Activated CD8-positive, alpha-beta memory T cell treated with anti-CD3 and anti-CD28 coated beads, Interleukin-2, amount 10 ng/mL, durations not matched to agents 7 days and 5 days (primary cell): ENCODE results near the gene STRN4. TPM values are rescaled to one million over a fixed set of nuclear protein-coding genes. Genes with fewer than 3 reads are reported as not detected.
"Not testable (repeated sequence)": the region's sequence is repeated elsewhere in the genome, so short reads cannot be mapped to it uniquely, and the experiment has no call there.

Experiments used
- ATAC-seq: fragments of 150-1000 bp; cut with Tn5 transposase; one replicate; pipeline ENCODE4 v1.10.0; 2021; ENCODE audit warnings: moderate library complexity
- CTCF ChIA-PET: fragments of 350-600 bp; sonication (Branson Sonifier 250); formaldehyde crosslinking; loops from one replicate; lab custom pipeline; 2021; ENCODE audit warnings: antibody characterized with exemption; lab: Charles Lee
- DNase-seq: peaks from one replicate; pipeline ENCODE4 v3.0.0-alpha.2; 2020
- H3K27ac Mint-ChIP-seq: one replicate; pipeline ENCODE4 v1.8.0; 2021; ENCODE audit warnings: mild to moderate bottlenecking, mixed read lengths
- H3K27me3 Mint-ChIP-seq: one replicate; pipeline ENCODE4 v1.8.0; 2021; ENCODE audit warnings: mixed read lengths
- H3K36me3 Mint-ChIP-seq: one replicate; pipeline ENCODE4 v1.8.0; 2021; ENCODE audit warnings: mild to moderate bottlenecking, mixed read lengths
- H3K4me1 Mint-ChIP-seq: one replicate; pipeline ENCODE4 v1.8.0; 2021; ENCODE audit warnings: mixed read lengths
- H3K4me3 Mint-ChIP-seq: one replicate; pipeline ENCODE4 v1.8.0; 2021; ENCODE audit warnings: mild to moderate bottlenecking, moderate library complexity, mixed read lengths
- H3K9me3 Mint-ChIP-seq: one replicate; pipeline ENCODE4 v1.8.0; 2022; ENCODE audit warnings: low read depth, mixed read lengths
- total RNA-seq, 2 experiments: library from RNA; stranded (reverse); gene quantifications; one replicate each; pipeline ENCODE4 v1.2.3, GENCODE V29; 2021

STRN4 gene
- total RNA-seq, 2 experiments from 2014 or later = 93.0 to 95.8 TPM

DNA sequence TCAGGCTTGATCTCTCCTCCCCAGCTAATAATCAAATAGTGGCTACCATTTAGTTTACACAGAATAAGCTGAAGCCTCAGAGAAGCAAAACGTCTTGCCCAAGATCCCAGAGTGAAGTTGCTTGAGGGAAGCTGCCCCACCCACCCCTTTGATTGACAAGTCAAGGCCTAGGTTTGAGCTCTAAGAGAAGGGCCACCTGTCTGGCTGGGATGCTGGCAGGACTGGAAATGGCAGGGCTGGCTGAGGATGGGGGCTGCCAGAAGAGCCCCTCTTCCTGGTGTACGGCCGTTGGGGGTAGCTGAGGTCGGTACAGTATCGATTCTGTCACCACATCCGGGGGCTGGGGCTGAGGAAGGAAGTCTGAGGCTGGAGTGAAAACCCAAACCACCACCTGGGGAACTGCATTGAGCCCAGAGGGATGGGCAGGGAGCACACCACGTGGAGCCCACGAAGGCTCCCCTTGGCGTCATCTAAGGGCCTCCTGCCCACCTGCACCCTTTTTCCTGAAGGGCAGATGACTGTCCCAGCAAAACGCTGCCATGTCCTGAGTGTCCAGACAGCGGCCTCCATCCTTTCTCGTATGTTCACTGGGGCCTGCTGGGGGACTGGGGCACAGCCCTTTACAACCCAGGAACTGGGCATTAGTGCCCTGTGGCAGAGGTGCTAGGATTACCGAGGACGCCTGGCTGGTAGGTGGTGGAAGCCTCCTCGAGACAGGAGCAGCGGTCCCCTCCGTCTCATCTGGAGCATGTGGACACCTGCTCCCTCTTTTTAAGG, 27.9 kb downstream of the STRN4 start:
- ATAC-seq = peak; percentile 29
- Mint-ChIP-seq H3K27ac (peak overlapping the region; percentile 96), H3K27me3 (no peaks in the 10 kb centered on the region), H3K9me3 (no peaks in the 10 kb centered on the region), H3K4me1 (peaks cover 37% of the 10 kb centered on the region), H3K36me3 (peaks cover 34% of the 10 kb centered on the region), H3K4me3 (peak overlapping the region; percentile 95)
- peak; percentile 91 for DNase-seq
- CTCF ChIA-PET = interaction anchor here (0.8 to 2.1 kb wide), 10 partner anchors 9 to 202 kb away, joined by 3 to 13 read pairs (median 4); partner anchors contain the start of gene DACT3

DNA sequence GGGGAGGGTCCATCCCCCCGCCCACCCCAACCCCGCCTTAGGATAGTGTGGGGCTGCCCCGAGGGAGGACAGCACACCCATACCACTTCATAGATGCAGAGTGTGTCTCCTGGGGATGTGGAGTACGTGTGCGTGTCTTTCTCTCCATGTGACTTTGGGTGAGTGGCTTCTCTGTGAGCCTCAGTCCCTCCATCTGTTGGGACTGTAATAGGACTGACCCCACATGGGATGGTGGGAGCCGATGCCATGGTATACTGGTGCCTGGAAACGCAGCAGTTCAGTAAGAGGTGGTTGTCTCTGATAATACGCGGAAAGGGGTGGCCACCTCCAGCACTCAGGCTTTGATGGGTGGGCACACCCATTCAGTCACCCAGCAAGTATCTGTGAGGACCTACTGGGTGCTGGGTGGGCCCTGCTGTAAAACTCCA, 28.5 kb downstream of the STRN4 start:
- peaks cover 34% of the 10 kb centered on the region for H3K36me3 Mint-ChIP-seq
- CTCF ChIA-PET = interaction anchor here (0.8 to 2.1 kb wide), 7 partner anchors 9 to 123 kb away, joined by 3 to 13 read pairs (median 4); partner anchors contain the start of gene DACT3
- peak overlapping the region; percentile 95 for H3K4me3 Mint-ChIP-seq
- H3K9me3 Mint-ChIP-seq = no peaks in the 10 kb centered on the region
- H3K27ac Mint-ChIP-seq = peak overlapping the region; percentile 96
- peaks cover 36% of the 10 kb centered on the region for H3K4me1 Mint-ChIP-seq
- ATAC-seq (peak; percentile 16), DNase-seq (peak; percentile 67)
- no peaks in the 10 kb centered on the region for H3K27me3 Mint-ChIP-seq

DNA sequence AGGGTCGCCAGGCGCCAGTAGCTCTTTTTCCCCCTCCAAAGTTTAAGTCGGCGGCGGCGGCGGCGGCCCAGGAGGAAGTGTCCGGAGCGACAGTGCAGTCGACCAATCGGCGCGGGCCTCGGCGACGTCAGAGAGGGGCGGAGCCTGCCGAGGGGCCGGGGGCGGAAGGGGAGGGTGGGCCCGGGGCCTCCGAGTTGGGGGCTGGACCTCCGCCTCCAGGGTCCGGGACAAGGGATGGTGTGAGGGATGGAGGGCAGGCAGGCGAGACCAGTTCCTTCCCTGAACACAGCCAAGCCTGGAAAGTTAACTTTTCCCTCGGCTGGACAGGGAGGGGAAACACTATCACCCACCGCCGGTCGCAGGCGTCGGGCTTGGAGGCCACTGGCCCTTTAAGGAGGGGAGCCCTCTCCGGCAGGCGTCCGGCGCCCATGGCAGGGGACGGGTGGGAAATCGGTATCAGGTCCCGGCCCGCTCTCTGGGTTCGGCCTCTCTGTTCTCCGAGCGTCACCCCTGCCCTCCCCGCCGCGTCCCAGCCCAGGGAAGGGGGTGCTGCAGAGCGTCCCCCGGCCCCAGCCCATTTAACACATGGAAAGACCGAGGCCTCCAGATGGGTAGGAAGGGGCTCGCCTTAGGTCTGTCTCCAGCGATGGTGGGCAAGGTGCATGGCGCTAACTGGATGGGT, 29.1 kb downstream of the STRN4 start, which contains the start of gene PRKD2:
Gene PRKD2, minus strand, starts transcription at position 81 of the 682 bp plus-strand sequence. CDS start 744 bp downstream, outside the sequence.
- peak; percentile 94 for DNase-seq

DNA sequence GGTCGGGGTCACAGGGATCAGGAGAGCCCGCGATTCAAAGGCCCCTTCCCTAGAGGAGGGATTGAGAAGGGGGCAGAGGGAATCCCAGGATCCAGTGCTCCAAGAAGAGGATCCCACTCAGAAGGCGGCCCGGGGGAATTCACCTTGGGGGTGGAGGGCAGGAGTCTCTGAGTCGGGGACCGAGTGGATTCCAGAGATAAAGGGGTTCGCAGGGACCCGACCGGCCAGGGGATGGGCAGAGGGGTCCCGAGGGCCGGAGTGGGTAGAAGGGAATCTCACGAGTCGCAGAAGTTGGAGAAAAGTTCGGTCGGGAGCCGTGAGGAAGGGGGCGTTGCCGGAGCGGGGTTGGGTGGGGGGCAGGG, 29.6 kb downstream of the STRN4 start:
- Mint-ChIP-seq H3K27ac (peak overlapping the region; percentile 96), H3K4me3 (peak overlapping the region; percentile 95), H3K9me3 (no peaks in the 10 kb centered on the region), H3K27me3 (no peaks in the 10 kb centered on the region), H3K36me3 (peaks cover 33% of the 10 kb centered on the region), H3K4me1 (peaks cover 32% of the 10 kb centered on the region)
- CTCF ChIA-PET = interaction anchor here (5.3 to 5.6 kb wide), 2 partner anchors 12 to 13 kb away, joined by 43 to 55 read pairs; no protein-coding TSS in a partner anchor
- ATAC-seq = no peak
- DNase-seq = no peak

More for the DNA sequence above, 29.1 kb downstream of the STRN4 start, which contains the start of gene PRKD2:
- Mint-ChIP-seq H3K27me3 (no peaks in the 10 kb centered on the region), H3K36me3 (peaks cover 38% of the 10 kb centered on the region), H3K9me3 (no peaks in the 10 kb centered on the region), H3K4me1 (peaks cover 36% of the 10 kb centered on the region), H3K4me3 (peak within 1 kb of the TSS; percentile 95), H3K27ac (peak within 1 kb of the TSS; percentile 96)
- peak; percentile 59 for ATAC-seq
- CTCF ChIA-PET = interaction anchor here (2.1 to 5.6 kb wide), 3 partner anchors 11 to 56 kb away, joined by 8 to 55 read pairs (median 43); partner anchors contain the start of gene DACT3

DNA sequence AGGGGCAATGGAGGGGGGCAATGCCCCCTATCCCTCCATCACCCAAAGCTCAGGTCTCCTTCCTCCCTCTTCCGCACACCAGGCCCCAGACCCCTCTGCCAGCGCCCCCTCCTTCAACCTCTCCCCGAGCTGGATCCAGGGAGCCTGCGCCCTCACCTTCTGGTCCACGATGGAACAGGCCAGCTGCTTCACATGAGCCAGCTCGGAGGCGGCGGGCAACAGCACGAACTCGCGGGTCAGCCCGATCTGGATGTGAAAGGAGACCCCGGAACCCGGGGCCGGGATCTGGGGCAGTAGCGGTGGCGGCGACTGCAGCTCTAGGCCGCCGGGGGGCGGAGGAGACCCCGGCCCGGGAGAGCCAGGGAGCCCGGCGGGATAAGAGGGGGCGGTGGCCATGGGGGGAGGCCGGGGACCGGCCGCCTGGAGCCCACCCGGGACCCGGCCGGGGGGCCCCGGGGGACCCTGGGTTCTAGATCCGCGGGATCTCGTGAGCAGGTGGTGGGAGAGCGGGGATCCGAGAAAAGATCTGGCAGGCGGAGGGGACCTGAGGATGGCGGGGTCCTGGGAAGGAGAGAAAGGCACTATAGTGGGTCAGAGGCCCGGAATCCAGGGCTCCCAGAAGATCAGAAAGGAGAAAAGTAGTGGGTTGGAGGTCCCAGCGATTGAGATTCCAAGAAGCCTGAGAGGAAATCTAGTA, 30.1 kb downstream of the STRN4 start:
- DNase-seq (peak; percentile 57), ATAC-seq (no peak)
- CTCF ChIA-PET = interaction anchor here (0.8 to 5.6 kb wide), 6 partner anchors 12 to 125 kb away, joined by 3 to 55 read pairs (median 8); partner anchors contain the start of gene DACT3
- Mint-ChIP-seq H3K9me3 (no peaks in the 10 kb centered on the region), H3K27ac (peak overlapping the region; percentile 96), H3K27me3 (no peaks in the 10 kb centered on the region), H3K36me3 (peaks cover 35% of the 10 kb centered on the region), H3K4me1 (peaks cover 33% of the 10 kb centered on the region), H3K4me3 (peak overlapping the region; percentile 95)

DNA sequence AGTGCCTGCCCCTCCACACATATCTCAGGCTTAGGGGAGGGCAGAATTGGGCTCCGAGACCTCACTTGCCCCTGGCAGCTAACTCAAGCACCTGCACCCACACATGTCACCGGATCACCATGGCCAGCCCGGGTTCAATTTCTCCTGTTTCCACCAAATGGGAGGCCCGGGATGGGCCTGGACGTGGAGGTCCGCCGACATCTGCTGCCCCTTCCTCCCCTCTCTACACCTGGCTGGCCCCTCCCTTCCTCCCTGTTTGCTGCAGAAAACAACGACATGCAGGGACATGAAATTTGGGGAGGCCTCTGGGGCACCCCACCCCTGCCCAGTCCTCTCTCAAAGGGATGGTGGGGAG, 30.7 kb downstream of the STRN4 start:
- Mint-ChIP-seq H3K27me3 (no peaks in the 10 kb centered on the region), H3K9me3 (no peaks in the 10 kb centered on the region), H3K36me3 (peaks cover 37% of the 10 kb centered on the region), H3K4me3 (peak overlapping the region; percentile 95), H3K4me1 (peaks cover 35% of the 10 kb centered on the region), H3K27ac (peak overlapping the region; percentile 96)
- CTCF ChIA-PET = interaction anchor here (0.8 to 5.6 kb wide), 7 partner anchors 12 to 126 kb away, joined by 3 to 55 read pairs (median 6); partner anchors contain the start of gene DACT3
- ATAC-seq (no peak), DNase-seq (no peak)

DNA sequence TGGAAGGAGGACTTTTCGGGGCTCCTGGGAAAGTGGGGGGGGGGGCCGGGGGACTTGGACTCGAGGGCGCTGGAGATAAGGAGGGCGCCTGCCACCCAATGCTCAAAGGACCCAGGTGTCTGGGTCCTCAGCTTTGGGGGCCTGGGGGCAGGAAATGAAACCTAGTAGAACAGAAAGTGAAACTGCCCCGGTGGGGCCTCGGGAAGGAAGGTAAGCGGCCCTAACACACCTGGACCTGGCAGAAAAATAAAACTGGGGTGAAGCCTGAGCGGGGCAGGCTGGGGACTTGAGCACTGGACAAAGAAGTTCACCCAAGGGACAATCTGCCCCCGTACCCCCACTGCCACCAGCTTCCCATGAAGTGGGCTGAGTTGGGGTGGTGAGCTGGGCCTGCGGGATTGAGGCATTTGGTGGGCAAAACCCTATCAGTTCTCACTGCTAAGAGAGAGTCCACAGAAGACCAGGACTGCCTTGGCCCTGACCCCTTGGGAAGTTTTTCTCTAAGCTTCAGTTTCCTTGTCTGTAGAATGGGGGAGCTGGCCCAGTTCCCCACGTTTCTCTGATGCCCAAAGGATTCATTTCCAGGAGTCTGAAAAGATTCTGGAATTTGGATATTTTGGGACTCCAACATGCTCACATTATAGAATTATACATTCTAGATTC, 31.7 kb downstream of the STRN4 start:
- H3K9me3 Mint-ChIP-seq = no peaks in the 10 kb centered on the region
- CTCF ChIA-PET = interaction anchor here (0.6 to 5.6 kb wide), 14 partner anchors 11 to 530 kb away, joined by 3 to 55 read pairs (median 4); partner anchors contain the start of gene DACT3
- DNase-seq (peak; percentile 87), ATAC-seq (peak; percentile 47)
- H3K4me3 Mint-ChIP-seq = peak overlapping the region; percentile 95
- H3K36me3 Mint-ChIP-seq = peaks cover 42% of the 10 kb centered on the region
- no peaks in the 10 kb centered on the region for H3K27me3 Mint-ChIP-seq
- H3K4me1 Mint-ChIP-seq = peaks cover 35% of the 10 kb centered on the region
- H3K27ac Mint-ChIP-seq = peak overlapping the region; percentile 96

DNA sequence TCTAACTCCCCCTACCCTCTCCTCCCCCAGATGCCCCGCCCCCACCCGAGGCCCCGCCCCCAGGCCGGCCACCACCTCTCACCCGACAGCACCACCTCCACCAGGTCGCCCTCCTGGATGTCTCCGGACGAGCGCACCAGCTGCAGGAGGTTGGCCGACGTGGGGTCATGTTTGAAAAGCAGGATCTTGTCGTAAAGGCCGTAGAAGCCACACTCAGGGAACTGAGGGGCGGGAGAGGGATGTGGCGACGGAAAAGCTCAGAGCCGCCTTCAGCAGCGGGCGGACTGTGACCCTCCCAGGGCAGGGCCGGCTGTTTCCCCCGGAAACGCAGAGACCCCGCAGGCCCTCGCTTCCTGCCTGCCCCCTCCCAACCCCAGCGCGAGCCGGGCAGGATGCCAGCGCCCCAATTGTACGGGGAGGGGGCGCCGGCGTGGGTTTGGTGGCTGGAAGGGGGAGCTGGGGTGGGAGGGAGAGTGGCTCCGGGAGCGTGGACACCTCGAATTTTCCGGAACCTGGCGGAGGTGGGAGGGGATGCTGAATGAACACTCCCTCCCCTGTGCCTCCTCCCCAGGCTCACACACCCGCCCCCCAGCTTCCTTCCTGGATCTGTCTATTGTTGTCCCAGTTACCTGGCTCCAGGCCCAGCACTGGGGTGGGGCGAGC, 32.3 kb downstream of the STRN4 start:
- H3K36me3 Mint-ChIP-seq = peaks cover 44% of the 10 kb centered on the region
- H3K4me1 Mint-ChIP-seq = peaks cover 28% of the 10 kb centered on the region
- H3K27ac Mint-ChIP-seq = peak overlapping the region; percentile 96
- H3K27me3 Mint-ChIP-seq = no peaks in the 10 kb centered on the region
- CTCF ChIA-PET = interaction anchor here (0.6 to 5.6 kb wide), 13 partner anchors 9 to 530 kb away, joined by 3 to 55 read pairs (median 4); no protein-coding TSS in a partner anchor
- DNase-seq (peak; percentile 89), ATAC-seq (peak; percentile 53)
- no peaks in the 10 kb centered on the region for H3K9me3 Mint-ChIP-seq
- H3K4me3 Mint-ChIP-seq = peak overlapping the region; percentile 95

DNA sequence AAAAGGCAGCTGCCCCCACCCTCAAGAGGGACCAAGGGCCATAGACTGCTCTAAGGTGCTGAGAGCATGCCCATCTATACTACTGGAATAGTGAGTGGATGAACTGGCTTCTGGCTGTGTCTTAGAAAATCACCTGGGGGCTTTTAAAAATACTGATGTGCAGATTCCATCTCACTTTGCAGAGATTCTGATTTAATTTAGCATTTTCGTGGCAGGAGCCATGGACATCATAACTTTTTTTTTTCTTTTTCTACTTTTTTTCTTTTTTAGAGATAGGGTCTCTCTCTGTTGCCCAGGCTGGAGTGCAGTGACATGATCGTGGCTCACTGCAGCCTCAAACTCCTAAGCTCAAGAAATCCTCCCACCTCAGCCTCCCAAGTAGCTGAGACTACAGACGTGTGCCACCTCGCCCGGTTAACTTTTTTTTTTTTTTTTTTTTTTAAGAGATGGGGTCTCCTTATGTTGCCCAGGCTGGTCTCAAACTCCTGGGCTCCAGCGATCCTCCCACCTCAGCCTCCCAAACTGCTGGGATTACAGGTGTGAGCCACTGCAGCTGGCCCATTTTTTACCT, 33.4 kb downstream of the STRN4 start:
- peaks cover 48% of the 10 kb centered on the region for H3K36me3 Mint-ChIP-seq
- H3K27ac Mint-ChIP-seq = peak overlapping the region; percentile 57
- H3K4me3 Mint-ChIP-seq, H3K9me3 Mint-ChIP-seq, H3K27me3 Mint-ChIP-seq, DNase-seq, ATAC-seq: not testable (repeated sequence)
- peaks cover 17% of the 10 kb centered on the region for H3K4me1 Mint-ChIP-seq
- CTCF ChIA-PET = interaction anchor here (2.1 to 5.6 kb wide), 4 partner anchors 9 to 41 kb away, joined by 8 to 55 read pairs (median 26); no protein-coding TSS in a partner anchor

DNA sequence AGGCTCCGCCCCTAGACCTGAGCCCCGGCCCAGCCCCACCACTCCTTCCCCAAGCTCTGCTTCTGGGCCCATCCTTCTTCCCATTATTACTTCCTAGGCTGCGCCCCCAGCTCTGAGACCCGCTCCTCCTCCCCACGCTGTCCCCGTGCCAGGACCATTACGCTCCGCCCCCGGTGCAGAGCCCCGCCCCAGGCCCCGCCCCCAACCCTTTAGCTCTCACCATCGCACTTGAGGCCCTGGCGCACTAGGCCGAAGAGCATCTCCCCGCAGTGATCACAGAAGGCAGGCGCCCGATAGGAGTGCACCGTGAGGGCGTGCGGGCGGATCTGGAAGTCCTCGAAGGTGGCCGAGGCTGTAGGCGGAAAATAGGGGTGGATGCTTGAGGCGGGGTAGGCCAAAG, 35.6 kb downstream of the STRN4 start:
- no peaks in the 10 kb centered on the region for H3K27me3 Mint-ChIP-seq
- H3K4me3 Mint-ChIP-seq = no peak overlapping the region
- H3K27ac Mint-ChIP-seq = no peak overlapping the region
- H3K4me1 Mint-ChIP-seq = peaks cover 18% of the 10 kb centered on the region
- peaks cover 57% of the 10 kb centered on the region for H3K36me3 Mint-ChIP-seq
- H3K9me3 Mint-ChIP-seq = no peaks in the 10 kb centered on the region
- CTCF ChIA-PET = interaction anchor here (1.1 to 1.4 kb wide), 5 partner anchors 13 to 48 kb away, joined by 4 to 6 read pairs (median 4); no protein-coding TSS in a partner anchor
- ATAC-seq (no peak), DNase-seq (no peak)

DNA sequence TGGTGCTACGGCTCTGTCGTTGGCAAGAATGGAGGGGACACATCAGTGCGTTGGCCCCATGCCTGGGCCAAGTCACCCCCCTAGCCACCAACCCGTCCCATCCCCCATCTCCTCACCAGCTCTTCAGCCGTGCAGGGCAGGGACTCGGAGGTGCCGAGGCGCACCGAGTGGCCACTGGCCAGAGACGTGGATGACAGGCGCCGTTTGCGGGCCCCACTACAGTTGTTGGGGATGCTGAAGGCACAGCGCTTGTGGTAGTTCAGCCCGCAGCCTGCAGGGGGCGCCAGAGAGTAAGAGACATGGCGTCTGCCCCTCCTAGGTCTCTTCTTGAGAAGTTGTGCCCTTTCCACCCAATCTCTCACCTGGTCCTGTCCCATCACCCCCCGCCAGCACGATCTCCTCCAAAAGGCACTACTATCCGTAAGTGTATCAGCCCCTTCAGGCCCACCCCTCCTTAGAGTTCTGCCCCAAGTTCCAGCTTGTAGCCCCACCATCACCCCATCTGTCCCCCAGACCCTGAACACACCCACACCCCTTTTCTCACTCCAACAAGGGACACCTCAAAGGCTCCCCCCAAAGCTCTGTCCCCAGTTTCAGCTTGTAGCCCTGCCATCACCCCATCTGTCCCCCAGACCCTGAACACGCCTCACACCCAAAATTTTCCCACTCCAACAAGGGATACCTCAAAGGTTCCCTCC, 41.7 kb downstream of the STRN4 start:
- Mint-ChIP-seq H3K27me3 (no peaks in the 10 kb centered on the region), H3K9me3 (no peaks in the 10 kb centered on the region), H3K36me3 (peaks cover 50% of the 10 kb centered on the region), H3K4me1 (peaks cover 6% of the 10 kb centered on the region), H3K27ac (peak overlapping the region; percentile 67), H3K4me3 (no peak overlapping the region)
- peak; percentile 88 for ATAC-seq
- CTCF ChIA-PET = interaction anchor here (0.6 to 6.2 kb wide), 27 partner anchors 10 to 914 kb away, joined by 3 to 86 read pairs (median 4); partner anchors contain the start of genes DACT3 and PRKD2
- peak; percentile 90 for DNase-seq
